GM19468 (cell line): Measurements from ENCODE around the gene MCM7.

Source experiments
- ATAC-seq: cut with Tn5 transposase; IDR thresholded peaks from one replicate; pipeline ENCODE4 v1.9.1; 2021; ENCODE audit warnings: mild to moderate bottlenecking, moderate library complexity, moderate number of reproducible peaks; ENCODE audit not compliant: unreplicated experiment; ENCODE audit errors: extremely low read depth

The MCM7 gene

DNA sequence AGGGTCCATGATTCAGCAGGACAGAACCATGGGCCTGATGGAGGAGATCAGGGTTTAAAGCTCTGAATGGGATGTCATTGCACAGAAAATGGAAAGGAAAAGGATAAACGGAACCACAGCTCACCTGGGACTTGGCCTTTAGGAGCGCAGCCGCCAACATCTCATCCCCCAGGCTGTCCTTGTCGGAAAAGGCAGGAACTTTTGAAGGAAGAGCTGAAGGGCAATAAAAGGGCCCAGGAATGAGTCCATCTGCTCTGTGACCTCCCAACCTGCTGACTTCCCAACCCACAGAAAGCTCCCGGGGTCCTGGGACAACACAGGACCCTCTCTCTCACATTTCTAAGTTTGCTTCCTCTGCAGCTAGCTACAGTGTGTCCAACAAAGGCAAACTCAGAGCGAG is 25.8 kb downstream of the MCM7 start:
- no peak for ATAC-seq

DNA sequence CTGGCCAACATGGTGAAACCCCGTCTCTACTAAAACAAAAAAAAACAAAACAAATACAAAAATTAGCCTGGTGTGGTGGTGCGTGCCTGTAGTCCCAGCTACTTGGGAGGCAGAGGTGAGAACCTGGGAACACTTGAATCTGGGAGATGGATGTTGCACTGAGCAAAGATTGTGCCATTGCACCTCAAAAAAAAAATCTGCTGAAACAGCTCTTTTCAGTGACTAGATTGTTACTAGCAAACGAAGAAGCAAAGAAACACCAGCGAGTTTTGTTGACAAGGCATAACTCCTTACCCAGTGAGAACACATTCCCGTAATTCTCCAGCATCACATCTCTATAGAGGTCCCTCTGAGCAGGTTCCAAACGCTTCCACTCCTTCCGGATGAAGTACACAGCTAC is 26.4 kb downstream of the MCM7 start:
- no peak for ATAC-seq

DNA sequence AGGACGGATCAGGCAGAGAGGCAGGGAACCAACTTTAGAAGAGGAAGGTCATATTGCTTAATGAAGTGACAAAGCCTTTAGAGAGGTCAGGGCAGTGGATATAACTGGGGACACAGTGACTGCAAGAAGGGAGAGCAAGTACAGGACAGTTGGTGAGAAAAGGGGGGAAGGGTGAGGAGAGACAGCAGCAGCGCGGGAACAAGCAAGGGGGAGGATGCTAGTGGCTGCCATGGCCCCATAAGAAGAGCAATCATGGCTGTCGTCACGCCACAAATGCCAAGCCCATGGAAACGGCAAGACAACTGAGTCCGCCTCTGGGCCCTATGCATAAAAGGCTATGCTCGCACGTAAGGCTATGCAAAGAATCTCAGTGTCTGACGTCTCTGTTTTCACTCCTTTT is 28.7 kb downstream of the MCM7 start:
- ATAC-seq: no peak

DNA sequence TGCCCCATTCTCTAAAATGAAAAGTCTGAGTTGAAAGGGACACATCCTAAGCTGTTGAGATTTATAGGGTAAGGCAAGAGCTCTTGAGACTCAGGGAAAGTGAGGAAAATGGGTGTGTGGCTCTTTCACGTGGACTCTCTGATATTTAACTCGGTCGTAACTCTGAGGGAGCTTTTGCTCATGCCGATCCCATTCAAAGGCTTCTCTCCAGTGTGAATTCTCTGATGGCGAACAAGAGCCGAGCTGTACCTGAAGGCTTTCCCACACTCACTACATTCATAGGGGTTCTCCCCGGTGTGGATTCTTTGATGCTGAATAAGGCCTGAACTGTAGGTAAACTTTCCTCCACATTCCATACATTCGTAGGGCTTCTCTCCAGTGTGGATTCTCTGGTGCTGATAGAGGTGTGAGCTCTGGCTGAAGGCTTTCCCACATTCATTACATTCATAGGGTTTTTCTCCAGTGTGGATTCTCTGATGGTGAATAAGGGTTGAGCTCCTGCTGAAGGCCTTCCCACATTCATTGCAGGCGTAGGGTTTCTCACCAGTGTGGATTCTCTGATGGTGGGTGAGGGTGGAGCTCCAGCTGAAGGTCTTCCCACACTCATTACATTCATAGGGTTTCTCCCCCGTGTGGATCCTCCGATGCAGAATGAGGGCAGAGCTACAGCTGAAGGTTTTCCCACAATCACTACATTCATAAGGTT is 30.0 kb downstream of the MCM7 start:
- ATAC-seq: no peak

DNA sequence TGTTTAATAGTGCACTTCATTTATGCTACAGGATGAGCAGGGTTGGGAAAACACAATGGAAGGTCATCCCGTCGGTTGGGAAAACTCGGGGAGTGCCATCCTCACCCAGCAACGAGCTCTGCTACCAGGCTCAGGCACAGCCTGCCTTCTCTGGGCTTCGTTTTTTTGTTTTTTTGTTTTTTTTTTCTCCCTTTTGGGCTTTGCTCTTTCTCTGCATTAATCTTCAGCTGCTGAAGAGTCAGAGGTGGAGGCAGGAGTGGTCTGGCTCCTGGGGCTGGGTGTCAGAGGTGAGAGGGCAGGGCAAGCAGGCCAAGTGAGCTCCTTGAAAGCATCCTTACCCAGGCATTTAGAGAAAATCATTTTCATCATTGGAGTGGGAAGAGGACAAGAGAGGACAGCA is 31.2 kb downstream of the MCM7 start:
- ATAC-seq: no peak

DNA sequence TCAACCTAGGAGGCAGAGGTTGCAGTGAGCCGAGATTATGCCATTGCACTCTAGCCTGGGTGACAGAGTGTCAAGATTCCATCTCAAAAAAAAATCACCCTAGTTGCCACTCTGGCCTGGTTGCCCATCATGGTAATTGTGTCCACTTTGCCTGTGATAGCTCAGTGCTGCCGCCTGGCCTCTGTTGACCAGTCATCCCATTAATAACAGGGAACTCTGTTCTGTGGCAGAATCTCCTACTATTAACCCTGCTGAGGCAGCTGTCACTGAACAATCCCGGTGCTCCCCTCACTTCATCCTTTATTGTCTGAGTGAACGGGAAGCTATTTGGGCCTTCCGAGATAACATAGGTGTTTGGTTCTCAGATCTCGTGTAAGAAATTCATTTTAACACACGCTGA is 34.2 kb downstream of the MCM7 start:
- ATAC-seq: no peak

DNA sequence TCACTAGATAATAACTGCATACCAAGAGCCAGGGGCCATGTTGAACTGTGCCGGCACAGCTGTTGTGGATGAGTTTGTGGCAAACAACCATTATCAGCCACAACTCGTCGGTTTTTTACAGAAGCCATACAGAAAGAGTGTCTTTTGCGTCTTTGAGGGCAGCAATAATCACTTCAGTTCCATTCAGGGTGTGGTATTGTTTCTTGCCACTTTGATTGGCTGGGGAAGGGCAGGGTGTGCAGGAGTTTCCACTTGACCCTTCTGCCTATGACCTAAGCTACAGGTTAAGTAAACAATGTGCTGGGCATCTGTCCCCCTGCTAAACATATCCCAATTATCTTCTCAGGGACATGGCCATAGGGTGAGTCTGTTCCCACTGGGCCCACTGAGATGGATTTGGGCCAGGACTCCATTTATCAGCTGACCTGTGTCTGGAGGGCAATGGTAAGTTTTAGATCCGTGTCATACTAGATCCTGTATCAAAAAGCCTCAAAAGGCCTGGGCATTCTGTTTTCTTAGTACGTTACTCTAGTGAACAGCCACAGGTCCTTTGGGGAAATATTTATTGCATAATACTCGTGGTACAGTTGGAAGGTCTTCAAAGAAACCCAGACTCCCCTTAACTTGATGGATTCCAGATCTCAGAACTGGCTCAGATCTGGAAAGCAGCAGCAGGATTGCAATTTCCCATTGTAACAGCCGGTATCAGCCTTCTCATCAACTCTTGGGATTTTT is 35.6 kb downstream of the MCM7 start:
- ATAC-seq: no peak

DNA sequence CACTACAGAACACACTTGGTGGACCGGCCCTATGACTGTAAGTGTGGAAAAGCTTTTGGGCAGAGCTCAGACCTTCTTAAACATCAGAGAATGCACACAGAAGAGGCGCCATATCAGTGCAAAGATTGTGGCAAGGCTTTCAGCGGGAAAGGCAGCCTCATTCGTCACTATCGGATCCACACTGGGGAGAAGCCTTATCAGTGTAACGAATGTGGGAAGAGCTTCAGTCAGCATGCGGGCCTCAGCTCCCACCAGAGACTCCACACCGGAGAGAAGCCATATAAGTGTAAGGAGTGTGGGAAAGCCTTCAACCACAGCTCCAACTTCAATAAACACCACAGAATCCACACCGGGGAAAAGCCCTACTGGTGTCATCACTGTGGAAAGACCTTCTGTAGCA is 37.0 kb downstream of the MCM7 start:
- no peak for ATAC-seq

DNA sequence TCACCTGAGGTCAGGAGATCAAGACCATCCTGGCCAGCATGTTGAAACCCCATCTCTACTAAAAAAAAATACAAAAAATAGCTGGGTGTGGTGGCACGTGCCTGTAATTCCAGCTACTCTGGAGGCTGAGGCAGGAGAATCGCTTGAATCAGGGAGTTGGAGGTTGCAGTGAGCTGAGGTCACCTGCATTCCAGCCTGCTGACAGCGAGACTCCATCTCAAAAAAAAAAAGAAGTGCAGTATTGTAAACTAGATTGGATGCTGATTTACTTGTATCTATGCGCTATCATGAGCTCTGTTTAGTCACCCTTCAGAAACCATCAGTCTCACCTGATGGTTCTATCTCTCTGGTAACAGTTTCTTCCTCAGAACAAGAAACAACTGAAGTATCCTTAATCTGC is 37.8 kb downstream of the MCM7 start:
- no peak for ATAC-seq

DNA sequence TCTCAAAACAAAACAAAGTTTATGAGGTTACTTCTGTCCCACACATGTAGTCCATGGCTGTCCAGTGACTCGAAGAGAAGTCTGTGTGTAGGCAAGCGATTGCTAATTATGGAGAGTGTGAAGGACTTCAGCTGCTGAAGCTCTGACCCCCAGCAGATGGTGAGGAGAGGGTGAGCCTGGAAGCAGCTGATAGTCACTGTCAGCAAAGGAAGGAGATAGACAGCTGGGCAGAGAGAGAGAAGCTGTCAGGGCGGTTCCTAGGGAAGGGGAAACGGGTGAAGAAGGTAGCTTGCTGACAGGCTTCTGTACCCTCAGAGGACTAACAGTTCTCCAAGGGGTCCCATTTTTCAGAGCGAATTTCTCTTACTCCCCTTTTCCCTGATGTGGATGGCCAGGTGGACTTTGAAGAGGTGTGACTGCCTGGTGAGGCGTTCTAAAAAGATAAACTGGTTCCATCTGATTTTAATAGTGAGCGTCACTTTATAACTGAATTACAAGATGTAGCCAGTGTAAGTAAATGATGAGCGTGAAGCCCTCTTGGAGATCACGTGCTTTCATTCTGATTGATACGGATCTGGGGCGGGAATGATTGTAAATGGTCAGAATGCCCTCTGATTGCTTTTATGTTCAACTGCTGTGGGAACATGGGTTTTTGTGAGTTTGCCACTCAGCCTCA is 39.5 kb downstream of the MCM7 start:
- no peak for ATAC-seq

DNA sequence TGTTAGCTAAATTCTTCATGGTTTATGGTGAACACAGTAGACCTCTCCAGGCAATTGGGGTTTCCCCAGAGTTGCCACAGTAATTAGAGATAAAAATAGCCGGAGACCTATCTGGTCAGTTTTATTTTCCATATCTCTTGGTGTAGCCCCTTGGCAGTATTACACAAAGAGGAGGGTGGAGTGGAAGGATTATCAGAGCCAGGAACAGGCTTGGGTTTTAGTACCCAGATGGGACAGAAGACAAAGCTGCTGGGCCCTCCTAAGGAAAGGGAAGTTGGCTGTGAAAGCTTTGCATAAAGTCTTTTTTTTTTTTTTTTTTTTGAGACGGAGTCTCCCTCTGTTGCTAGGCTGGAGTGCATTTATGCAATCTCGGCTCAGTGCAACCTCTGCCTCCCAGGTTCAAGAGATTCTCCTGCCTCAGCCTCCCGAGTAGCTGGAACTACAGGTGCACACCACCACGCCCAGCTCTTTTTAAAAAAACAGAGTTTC is 41.9 kb downstream of the MCM7 start:
- no peak for ATAC-seq

DNA sequence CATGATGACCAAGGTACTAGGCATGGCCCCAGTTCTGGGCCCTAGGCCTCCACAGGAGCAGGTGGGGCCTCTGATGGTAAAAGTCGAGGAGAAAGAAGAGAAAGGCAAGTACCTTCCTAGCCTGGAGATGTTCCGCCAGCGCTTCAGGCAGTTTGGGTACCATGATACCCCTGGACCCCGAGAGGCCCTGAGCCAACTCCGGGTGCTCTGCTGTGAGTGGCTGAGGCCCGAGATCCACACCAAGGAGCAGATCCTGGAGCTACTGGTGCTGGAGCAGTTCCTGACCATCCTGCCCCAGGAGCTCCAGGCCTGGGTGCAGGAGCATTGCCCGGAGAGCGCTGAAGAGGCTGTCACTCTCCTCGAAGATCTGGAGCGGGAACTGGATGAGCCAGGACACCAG is 44.2 kb downstream of the MCM7 start:
- ATAC-seq: no peak

DNA sequence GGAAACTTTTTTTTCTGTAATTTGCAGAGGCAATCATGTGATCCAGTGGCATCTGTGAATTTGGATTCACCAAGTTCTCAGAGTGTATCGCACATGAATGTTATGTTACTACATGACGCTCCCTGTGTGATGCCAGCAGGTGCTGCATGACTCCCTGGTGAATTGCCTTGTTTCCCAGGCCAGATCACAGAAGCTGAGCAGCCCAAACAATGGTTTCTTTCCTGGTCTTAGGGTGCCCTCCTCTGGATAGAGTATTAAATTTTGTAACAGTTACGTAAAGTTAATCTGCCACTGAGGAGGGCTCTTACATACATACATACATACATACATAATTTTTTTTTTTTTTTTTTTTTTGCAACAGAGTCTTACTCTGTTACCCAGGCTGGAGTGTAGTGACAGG is 48.0 kb downstream of the MCM7 start:
- no peak for ATAC-seq

DNA sequence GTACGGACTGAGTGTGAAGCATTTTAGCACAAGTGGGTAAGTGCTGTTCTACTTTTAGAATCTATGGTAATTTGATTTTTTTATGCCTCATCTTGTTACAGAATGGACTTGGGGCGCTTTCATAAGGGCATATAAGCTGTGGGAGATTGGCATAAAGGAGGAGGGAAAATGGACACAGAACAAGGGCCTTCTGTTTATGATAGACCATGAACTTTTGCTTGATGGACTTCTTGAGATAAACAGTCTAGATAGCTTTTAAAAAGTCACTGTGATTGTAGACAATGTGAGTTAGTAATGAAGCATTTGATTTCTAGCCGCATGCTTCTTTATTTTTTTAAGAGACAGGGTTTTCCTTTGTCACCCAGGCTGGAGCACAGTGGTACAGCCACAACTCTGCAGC is 49.6 kb downstream of the MCM7 start:
- ATAC-seq: no peak

DNA sequence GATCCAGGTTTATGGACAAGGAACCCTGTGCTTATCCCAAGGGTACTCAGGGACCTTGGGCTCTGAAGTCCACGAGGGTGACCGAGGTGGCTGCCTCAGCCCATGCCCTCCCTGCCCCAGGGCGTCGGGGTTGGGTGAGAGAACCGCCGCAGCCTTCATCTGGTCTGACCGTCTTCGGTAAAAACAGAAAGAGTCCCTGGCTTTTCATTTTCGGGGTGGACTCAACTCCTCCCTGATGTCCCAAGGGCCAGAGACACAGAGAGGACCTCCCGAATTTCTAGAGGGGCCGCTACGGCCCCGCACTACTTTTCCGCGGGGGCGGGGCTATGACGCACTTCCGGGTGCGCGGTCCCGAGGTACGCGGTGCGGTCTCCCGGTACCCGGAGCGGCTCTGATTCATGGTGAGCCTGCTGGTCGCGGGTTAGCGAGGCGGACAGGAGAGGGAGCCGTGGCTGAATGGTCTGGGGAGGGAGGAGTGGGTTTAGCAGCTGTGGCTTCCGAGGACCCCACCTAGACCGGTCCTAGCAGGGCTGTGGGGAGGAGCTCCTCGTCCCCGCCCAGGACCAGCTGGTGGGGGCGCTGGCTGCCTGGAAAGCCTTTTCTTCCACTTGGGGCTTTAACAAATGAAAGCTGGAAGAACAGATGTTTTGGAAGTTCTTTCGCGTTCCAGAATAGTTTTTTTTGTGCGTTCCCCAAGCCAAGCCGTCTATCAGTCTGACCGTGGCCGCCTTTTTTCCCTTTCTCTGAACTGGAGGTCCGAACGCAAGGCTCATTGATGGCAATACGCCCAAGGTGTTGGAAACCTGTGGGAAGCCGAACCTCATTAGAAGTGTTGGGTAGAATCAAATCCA is 51.5 kb downstream of the MCM7 start, which contains the start of gene ZSCAN21:
ZSCAN21 (plus strand) TSS at position 334 of the 851 bp plus-strand sequence. CDS start 7,233 bp downstream, outside the sequence.
- peak; percentile 51 for ATAC-seq

DNA sequence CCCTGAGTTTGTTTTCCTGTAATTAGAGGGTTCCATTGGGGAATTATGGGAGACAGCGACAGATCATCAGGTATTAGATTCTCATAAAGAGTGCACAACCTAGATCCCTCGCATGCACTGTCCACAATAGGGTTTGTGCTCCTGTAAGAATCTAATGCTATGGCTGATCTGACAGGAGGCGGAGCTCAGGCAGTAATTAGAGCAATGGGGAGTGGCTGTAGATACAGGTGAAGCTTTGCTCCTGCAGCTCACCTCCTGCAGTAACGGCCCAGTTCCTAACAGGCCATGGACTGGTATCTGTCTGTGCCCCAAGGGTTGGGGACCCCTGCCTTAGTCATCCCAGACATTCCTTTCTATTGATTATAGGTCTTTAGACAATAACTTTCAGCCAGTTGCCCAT is 52.5 kb downstream of the MCM7 start:
- no peak for ATAC-seq

DNA sequence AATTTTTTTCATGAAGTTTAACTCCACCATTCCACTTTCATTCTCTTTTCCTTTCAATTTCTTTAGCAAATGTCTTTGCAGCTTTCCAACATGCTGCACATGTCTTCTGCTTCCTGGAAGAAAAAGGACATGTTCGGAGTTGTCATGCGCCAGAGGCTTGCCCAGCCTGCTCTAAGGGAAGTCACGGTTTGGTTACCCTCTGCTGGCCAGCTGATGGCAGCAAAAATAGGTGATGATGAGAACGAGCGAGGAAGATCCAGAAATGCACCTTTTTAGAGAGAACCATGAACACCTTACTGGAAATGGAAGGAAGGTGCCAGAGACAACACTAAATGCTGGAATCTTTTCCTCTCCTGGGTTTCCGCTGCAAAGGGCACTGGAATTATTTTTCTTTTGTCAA is 56.5 kb downstream of the MCM7 start:
- ATAC-seq: no peak
